ENCODE results near the gene PTH1R.
A peak's percentile ranks its signal among the peaks of the same experiment; 100 is the strongest.

The PTH1R gene

GRCh38 chr3:46926447-46926846 is 48.9 kb downstream of the PTH1R start:
- Histone ChIP-seq H3K9ac (ENCODE audit: low read length) (peak overlapping the region; percentile 86), H4K20me1 (ENCODE audit: insufficient read depth, low read length) (no peaks in the 10 kb centered on the region), H3K4me1 (ENCODE audit: low read length) (peaks cover 68% of the 10 kb centered on the region), H3K4me2 (ENCODE audit: low read length) (peak overlapping the region; percentile 86), H3K9me3 (ENCODE audit: insufficient read depth, low read length) (peaks cover 7% of the 10 kb centered on the region; the same call in 1 of the 2 replicates), H3K79me2 (ENCODE audit: low read length) (peaks cover 68% of the 10 kb centered on the region), H3K4me3 (ENCODE audit: low read length) (peak overlapping the region; percentile 60), H3K27ac (ENCODE audit: low read length) (peak overlapping the region; percentile 98), H2AFZ (ENCODE audit: low read depth, low read length) (no peak overlapping the region), H3K27me3 (ENCODE audit: low read depth, low read length) (no peaks in the 10 kb centered on the region), H3K36me3 (replicated peaks; ENCODE audit: low read depth, low read length) (peaks cover 71% of the 10 kb centered on the region)
- TF ChIP-seq CTCF (IDR thresholded peaks at IDR 0.05; ENCODE audit: low read depth, low read length) (no peak), EZH2phosphoT487 (IDR thresholded peaks at IDR 0.05; ENCODE audit: low read depth) (no peak)

- H3K27ac ChIP-seq (ENCODE audit: low read length) = peak overlapping the region; percentile 98
- H4K20me1 ChIP-seq (ENCODE audit: insufficient read depth, low read length) = no peaks in the 10 kb centered on the region
- H2AFZ ChIP-seq (ENCODE audit: low read depth, low read length) = no peak overlapping the region
- peaks cover 75% of the 10 kb centered on the region for H3K79me2 ChIP-seq (ENCODE audit: low read length)
- peaks cover 66% of the 10 kb centered on the region for H3K36me3 ChIP-seq (replicated peaks; ENCODE audit: low read depth, low read length)
- peak overlapping the region; percentile 86 for H3K4me2 ChIP-seq (ENCODE audit: low read length)
- H3K9me3 ChIP-seq (ENCODE audit: insufficient read depth, low read length) = peaks cover 7% of the 10 kb centered on the region; the same call in 1 of the 2 replicates
- peak overlapping the region; percentile 86 for H3K9ac ChIP-seq (ENCODE audit: low read length)
- no peaks in the 10 kb centered on the region for H3K27me3 ChIP-seq (ENCODE audit: low read depth, low read length)
- peaks cover 75% of the 10 kb centered on the region for H3K4me1 ChIP-seq (ENCODE audit: low read length)
- peak overlapping the region; percentile 60 for H3K4me3 ChIP-seq (ENCODE audit: low read length)
- TF ChIP-seq EZH2phosphoT487 (IDR thresholded peaks at IDR 0.05; ENCODE audit: low read depth) (no peak), CTCF (IDR thresholded peaks at IDR 0.05; ENCODE audit: low read depth, low read length) (no peak)
Measured at GRCh38 chr3:46926871-46927717, 49.6 kb downstream of the PTH1R start.

- H3K9ac ChIP-seq (ENCODE audit: low read length) = peak overlapping the region; percentile 86
- no peaks in the 10 kb centered on the region for H3K27me3 ChIP-seq (ENCODE audit: low read depth, low read length)
- peaks cover 81% of the 10 kb centered on the region for H3K4me1 ChIP-seq (ENCODE audit: low read length)
- peaks cover 78% of the 10 kb centered on the region for H3K79me2 ChIP-seq (ENCODE audit: low read length)
- H2AFZ ChIP-seq (ENCODE audit: low read depth, low read length) = no peak overlapping the region
- no peaks in the 10 kb centered on the region for H4K20me1 ChIP-seq (ENCODE audit: insufficient read depth, low read length)
- H3K4me2 ChIP-seq (ENCODE audit: low read length) = peak overlapping the region; percentile 86
- TF ChIP-seq CTCF (IDR thresholded peaks at IDR 0.05; ENCODE audit: low read depth, low read length) = no peak
- TF ChIP-seq EZH2phosphoT487 (IDR thresholded peaks at IDR 0.05; ENCODE audit: low read depth) = no peak
- peaks cover 7% of the 10 kb centered on the region; the same call in 1 of the 2 replicates for H3K9me3 ChIP-seq (ENCODE audit: insufficient read depth, low read length)
- H3K27ac ChIP-seq (ENCODE audit: low read length) = peak overlapping the region; percentile 98
- peak overlapping the region; percentile 60 for H3K4me3 ChIP-seq (ENCODE audit: low read length)
- H3K36me3 ChIP-seq (replicated peaks; ENCODE audit: low read depth, low read length) = peaks cover 66% of the 10 kb centered on the region
Measured at GRCh38 chr3:46927718-46928073, 50.2 kb downstream of the PTH1R start.

- peak overlapping the region; percentile 86 for H3K9ac ChIP-seq (ENCODE audit: low read length)
- no peak for TF ChIP-seq CTCF (IDR thresholded peaks at IDR 0.05; ENCODE audit: low read depth, low read length)
- TF ChIP-seq EZH2phosphoT487 (IDR thresholded peaks at IDR 0.05; ENCODE audit: low read depth) = no peak
- H3K4me2 ChIP-seq (ENCODE audit: low read length) = peak overlapping the region; percentile 86
- H3K9me3 ChIP-seq (ENCODE audit: insufficient read depth, low read length) = peaks cover 7% of the 10 kb centered on the region; the same call in 1 of the 2 replicates
- no peaks in the 10 kb centered on the region for H3K27me3 ChIP-seq (ENCODE audit: low read depth, low read length)
- peaks cover 78% of the 10 kb centered on the region for H3K79me2 ChIP-seq (ENCODE audit: low read length)
- peak overlapping the region; percentile 98 for H3K27ac ChIP-seq (ENCODE audit: low read length)
- H3K4me1 ChIP-seq (ENCODE audit: low read length) = peaks cover 86% of the 10 kb centered on the region
- peak overlapping the region; percentile 3; the same call in 1 of the 2 replicates for H3K4me3 ChIP-seq (ENCODE audit: low read length)
- no peaks in the 10 kb centered on the region for H4K20me1 ChIP-seq (ENCODE audit: insufficient read depth, low read length)
- H3K36me3 ChIP-seq (replicated peaks; ENCODE audit: low read depth, low read length) = peaks cover 61% of the 10 kb centered on the region
- no peak overlapping the region for H2AFZ ChIP-seq (ENCODE audit: low read depth, low read length)
Measured at GRCh38 chr3:46928282-46928681, 50.8 kb downstream of the PTH1R start.

Data from OCI-LY3 (cell line).